SU-DHL-6 (cell line): ENCODE data around the gene FHOD3.

ENCODE experiments used
- EZH2phosphoT487 ChIP-seq: fragments of 200-600 bp; sonication (generic), shearing (Covaris generic); conservative IDR thresholded peaks from 2 replicates; pipeline ENCODE4 v1.6.1; 2018; ENCODE audit warnings: mild to moderate bottlenecking, antibody characterized with exemption, low read length, moderate library complexity, mixed read lengths
- TF ChIP-seq, protein P1 (sequence below): fragments of 200-600 bp; sonication (generic); IDR thresholded peaks from one replicate; pipeline ENCODE4 v1.5.1; 2017; ENCODE audit warnings: antibody characterized with exemption, mild to moderate bottlenecking, low read length, moderate library complexity; ENCODE audit not compliant: insufficient read depth, poor library complexity, severe bottlenecking

DNA sequence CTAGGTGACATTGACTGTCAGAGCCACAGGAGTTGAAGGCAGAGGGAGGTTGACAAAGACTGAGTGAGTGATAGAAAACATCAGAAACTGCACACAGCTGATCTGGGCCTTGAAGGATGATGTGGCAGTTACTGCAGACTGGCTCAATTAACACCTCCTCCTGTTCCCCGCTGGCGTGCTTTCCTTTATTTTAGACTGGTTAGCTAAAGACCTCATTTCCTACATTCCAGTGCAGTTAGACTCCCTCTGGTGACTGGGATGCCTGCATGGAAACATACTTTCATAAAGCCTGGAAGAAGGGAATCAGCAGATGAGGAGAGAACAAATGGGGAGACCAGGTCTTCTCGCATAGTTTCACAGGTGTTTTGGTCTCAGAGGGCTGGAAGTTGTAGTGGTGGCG, 524.2 kb downstream of the FHOD3 start:
- TF ChIP-seq, protein P1, sequence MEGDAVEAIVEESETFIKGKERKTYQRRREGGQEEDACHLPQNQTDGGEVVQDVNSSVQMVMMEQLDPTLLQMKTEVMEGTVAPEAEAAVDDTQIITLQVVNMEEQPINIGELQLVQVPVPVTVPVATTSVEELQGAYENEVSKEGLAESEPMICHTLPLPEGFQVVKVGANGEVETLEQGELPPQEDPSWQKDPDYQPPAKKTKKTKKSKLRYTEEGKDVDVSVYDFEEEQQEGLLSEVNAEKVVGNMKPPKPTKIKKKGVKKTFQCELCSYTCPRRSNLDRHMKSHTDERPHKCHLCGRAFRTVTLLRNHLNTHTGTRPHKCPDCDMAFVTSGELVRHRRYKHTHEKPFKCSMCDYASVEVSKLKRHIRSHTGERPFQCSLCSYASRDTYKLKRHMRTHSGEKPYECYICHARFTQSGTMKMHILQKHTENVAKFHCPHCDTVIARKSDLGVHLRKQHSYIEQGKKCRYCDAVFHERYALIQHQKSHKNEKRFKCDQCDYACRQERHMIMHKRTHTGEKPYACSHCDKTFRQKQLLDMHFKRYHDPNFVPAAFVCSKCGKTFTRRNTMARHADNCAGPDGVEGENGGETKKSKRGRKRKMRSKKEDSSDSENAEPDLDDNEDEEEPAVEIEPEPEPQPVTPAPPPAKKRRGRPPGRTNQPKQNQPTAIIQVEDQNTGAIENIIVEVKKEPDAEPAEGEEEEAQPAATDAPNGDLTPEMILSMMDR: no peak
- no peak for TF ChIP-seq EZH2phosphoT487
